Right lobe of liver (tissue), 4 donors: ENCODE measurements around the gene PRSS38.

Experiments
- POLR2A ChIP-seq: fragments of 450-650 bp; IDR thresholded peaks from one replicate; pipeline ENCODE4 v1.6.1; 2017; ENCODE audit warnings: antibody characterized with exemption, mild to moderate bottlenecking
- TF ChIP-seq, protein P1 (sequence below), 4 donors: fragments of 200-600 bp in 3 of 4; fragments of 450-650 bp in 1 of 4; IDR thresholded peaks; one replicate each; pipeline versions ENCODE4 v1.5.1 to v1.8.0; 2016 to 2022; ENCODE audit warnings: antibody characterized with exemption in 4 of 4, mild to moderate bottlenecking in 2 of 4
- donor health status: DM: no; HTN: no; CAD: no.
- donor health status: DM: no; HTN: no; CAD: no.
- donor health status: DM: no; HTN: yes; CAD: no.

DNA sequence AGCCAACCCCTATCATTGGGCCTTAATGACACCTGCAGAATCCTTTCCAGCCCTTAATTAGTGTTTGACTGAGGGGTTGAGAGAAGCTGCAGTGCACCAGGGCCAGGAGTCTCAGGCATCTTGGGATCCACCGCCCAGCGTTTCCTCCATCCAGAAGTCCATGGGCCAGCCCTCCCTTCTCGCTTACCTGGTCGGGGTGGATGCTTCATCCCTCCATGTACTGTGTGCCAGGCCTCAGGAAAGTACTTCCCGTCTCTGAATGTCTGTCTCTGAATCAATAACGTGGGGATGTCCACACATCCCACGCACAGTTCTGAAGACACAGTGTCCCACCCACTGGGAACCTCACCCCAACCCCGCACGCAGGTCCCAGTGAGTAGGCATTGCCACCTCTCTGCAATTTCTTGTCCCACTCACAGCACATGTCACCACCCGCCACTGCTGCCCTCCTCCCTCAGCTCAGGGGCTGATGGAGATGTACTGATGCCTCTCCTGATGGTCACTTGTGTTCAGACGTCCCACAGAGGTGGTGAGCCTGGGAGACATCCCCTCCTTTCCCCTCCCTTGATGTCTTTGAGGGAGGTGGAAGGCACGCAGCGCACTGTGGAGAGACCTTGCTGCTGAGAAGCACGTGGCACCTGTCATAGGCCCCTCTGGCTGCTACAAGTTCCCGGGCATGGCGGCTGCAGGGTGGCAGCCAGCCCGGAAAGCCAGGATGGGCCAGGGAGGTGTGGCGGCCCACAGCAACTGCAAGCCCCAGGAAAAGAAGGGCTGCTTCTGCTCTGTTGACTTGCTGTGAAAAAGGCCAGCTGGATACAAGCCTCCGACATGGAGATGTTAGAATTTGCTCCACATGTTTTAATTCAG lies 29.4 kb upstream of the PRSS38 start:
- TF ChIP-seq, protein P1, sequence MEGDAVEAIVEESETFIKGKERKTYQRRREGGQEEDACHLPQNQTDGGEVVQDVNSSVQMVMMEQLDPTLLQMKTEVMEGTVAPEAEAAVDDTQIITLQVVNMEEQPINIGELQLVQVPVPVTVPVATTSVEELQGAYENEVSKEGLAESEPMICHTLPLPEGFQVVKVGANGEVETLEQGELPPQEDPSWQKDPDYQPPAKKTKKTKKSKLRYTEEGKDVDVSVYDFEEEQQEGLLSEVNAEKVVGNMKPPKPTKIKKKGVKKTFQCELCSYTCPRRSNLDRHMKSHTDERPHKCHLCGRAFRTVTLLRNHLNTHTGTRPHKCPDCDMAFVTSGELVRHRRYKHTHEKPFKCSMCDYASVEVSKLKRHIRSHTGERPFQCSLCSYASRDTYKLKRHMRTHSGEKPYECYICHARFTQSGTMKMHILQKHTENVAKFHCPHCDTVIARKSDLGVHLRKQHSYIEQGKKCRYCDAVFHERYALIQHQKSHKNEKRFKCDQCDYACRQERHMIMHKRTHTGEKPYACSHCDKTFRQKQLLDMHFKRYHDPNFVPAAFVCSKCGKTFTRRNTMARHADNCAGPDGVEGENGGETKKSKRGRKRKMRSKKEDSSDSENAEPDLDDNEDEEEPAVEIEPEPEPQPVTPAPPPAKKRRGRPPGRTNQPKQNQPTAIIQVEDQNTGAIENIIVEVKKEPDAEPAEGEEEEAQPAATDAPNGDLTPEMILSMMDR (IDR thresholded peaks at IDR 0.05) = no peak
- TF ChIP-seq POLR2A = no peak
